Kidney glomerular epithelial cell (primary cell): ENCODE measurements around the gene BDH1.
"Not testable (repeated sequence)": the region's sequence is repeated elsewhere in the genome, so short reads cannot be mapped to it uniquely, and the experiment has no call there.

Experiments used
- DNase-seq: peaks from one replicate; lab custom pipeline; 2025; lab: John Stamatoyannopoulos, UW

The BDH1 gene, protein sequence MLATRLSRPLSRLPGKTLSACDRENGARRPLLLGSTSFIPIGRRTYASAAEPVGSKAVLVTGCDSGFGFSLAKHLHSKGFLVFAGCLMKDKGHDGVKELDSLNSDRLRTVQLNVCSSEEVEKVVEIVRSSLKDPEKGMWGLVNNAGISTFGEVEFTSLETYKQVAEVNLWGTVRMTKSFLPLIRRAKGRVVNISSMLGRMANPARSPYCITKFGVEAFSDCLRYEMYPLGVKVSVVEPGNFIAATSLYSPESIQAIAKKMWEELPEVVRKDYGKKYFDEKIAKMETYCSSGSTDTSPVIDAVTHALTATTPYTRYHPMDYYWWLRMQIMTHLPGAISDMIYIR

DNA sequence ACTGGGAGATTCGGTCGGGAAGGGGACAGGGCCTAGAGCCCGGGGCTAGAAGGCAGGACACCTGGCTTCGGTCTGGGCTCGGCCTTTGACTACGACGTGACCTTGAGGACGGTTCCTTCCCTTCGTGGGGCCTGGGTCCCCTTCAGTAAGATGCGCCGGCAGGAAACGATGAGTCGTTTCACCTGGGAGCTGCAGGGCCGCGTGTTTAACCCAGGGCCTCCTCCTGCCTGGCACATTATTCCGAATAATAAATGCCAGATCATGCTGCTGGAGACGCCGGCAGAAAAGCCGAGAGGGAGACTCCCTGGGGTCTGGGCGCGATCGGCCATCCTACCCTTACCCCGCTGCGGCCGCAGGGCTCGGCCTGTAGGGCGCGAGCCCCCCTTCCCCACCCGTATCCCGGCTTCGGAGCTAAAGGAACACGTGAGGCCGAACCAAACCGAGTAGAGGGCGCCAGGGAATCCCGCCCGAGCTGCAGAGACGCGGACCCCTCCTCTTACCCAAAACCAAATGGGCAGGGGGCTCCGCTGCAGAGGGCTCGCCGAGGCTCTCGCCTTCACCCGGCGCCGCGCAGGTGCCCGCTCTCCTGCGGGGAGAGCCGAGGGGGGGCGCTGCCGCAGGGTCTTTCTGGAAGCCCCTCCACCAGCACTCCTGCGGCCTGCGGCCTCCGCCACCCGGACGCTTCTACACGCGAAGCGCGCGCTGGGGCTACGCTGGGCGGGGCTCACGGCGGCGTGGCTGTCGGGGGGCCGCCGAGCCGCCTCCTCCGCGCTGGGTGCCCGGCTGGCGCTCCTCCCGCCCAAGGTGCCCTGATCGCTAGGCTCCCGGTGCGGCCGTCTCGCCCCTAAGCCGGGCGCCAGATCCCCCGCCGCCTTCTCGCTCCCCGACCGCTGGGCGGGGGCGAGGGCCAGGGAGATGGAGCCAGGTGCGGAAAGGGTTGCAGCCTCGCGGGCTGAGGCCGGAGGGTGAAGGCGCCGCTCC lies at the start of gene BDH1:
TSS of gene BDH1 (minus strand) at position 688 of the 981 bp plus-strand sequence. CDS start 9,525 bp downstream, outside the sequence.
- DNase-seq: no peak

- no peak for DNase-seq
These were observed 47.7 kb upstream of the BDH1 start for GRCh38 chr3:197603317-197603933.

- not testable (repeated sequence) for DNase-seq
These were observed 46.6 kb upstream of the BDH1 start for GRCh38 chr3:197602351-197602750.

GRCh38 chr3:197601566-197601840 lies 45.7 kb upstream of the BDH1 start:
- DNase-seq: not testable (repeated sequence)

DNA sequence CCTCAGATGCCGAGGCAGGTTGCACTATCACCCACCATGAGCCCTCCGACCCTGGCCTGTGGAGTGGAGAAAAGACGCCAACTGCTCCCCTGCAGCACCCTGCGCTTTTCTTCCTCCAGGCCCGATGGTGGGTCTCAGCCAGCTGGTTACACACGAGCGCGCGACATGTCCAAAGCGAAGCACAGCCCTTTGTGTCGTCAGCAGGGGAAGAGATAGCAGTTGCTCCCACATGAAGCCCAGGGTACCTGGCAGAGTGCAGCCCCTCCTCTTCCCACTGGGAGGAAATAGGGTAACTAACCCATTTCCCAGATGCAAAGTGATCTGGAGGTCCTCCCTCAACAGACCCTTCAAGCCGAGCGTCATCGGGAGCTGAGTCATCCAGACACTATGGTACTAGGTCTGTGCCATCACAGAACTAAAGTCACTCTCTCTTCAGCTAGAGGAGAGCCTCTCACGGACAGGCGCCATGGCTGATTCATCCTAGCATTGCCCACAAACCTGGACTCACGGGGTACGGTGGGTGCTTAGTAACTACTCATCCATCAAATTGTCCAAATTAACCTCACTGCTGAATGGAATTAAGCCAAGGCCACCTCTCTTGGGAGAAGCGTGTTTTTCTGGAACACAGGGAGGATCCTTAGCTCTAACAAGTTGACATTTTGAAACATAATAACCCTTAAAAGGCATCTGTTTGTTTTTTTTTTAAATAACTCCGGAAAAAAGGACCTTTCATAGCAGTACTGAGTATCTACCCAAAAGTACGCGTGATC lies 45.2 kb upstream of the BDH1 start:
- DNase-seq: no peak

DNA sequence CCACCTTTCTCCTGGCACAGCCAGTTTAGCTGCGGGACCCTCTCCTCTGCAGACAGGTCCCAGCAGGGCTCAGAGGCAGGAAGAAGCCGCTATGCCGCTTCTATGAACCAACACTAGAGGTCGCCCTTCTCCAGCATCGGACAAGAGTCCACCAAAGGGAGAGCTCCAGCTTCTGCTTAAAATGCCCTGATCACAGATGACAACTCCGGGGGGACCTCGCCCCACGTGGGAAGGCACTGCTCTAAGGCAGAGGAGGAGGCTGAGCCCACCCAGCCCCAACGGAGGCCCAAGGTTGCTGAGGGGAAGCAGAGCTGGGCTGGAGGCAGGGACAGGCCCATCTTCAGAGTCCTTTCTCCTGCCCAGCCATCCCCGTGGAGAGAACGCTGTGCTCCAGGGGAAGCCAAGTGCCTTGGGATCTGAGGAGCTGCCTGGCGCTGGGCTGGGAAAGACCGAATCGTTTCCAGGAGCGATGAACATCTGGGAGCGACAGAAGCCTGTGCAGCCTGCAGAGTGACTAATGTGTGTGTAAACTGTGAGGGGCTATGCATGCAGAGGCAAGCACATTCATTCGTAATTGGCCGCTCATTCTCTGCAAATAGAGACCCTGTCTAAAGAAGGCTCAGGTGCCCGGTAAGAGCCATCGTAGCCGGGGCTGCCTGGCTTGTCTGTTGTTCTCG lies 43.5 kb upstream of the BDH1 start:
- no peak for DNase-seq

- no peak for DNase-seq
These were observed 42.7 kb upstream of the BDH1 start for GRCh38 chr3:197598404-197598980.

- no peak for DNase-seq
These were observed 41.6 kb upstream of the BDH1 start for GRCh38 chr3:197597335-197597734.

DNA sequence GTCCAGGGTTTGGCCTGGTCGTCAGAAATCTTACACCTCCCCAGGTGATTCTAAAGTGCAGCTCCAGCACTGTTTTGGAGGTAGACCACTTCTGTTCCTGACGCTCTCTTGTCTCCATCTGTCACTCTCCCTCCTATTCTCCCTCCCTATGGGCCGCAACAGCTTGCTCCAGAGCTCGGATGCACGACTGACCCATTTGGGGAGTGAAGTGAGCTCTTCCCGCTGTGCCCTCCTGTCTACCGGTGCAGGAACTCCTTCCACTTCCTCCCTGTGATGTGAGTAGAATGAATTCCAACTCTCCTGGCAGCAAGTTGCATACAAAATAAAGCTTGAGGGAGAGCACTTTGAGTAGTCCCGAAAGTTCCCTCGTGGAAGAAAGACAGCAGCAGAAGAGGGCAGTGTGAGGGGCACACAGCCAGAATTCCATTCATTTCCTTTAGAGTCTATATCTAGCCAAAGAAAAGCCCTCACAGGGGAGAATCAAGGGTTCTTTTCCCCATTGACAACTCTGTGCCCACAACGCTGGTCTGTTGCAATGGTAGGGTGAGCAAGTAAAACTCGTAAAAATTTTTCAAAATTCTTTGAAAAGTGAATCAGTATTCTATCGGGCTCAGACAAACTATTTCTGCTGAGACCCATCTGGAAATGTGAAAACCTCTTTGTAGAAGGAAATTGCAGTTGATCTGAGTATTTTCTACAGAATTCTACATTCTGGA lies 39.9 kb upstream of the BDH1 start:
- DNase-seq: no peak

- DNase-seq: no peak
These were observed 37.2 kb upstream of the BDH1 start for GRCh38 chr3:197593046-197593380.

DNA sequence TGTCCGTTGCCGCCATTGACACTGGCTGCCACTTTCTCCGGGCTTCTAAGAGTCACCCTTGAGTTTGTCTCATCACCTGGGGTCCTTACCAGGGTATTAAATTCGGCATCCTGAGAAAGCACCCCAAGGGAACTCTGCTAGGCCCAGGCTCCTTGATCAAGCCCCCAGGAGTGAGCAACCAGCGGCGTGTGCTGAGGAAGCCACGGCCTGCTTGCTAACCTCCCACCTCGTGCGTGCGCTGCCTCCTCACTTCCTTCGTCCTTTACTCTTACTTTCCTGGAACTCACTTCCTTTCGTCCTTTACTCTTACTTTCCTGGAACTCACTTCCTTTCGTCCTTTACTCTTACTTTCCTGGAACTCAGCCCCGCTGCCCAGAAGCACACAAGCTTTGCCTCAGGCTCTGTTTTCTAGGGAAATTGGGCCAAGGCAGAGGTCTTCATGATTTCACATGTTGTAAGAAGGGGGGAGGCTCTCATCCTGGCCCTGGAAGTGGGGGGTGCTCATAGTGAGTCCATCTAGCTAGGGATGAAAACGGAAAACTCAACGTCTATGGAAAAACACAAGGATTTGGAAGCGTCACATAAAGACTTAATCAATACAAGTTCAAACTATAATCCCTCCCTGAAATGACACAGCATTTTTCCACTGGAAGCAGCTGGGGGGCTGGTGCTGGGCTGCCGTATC lies 36.7 kb upstream of the BDH1 start:
- DNase-seq: no peak

GRCh38 chr3:197591816-197592215 lies 36.0 kb upstream of the BDH1 start:
- DNase-seq: no peak

DNA sequence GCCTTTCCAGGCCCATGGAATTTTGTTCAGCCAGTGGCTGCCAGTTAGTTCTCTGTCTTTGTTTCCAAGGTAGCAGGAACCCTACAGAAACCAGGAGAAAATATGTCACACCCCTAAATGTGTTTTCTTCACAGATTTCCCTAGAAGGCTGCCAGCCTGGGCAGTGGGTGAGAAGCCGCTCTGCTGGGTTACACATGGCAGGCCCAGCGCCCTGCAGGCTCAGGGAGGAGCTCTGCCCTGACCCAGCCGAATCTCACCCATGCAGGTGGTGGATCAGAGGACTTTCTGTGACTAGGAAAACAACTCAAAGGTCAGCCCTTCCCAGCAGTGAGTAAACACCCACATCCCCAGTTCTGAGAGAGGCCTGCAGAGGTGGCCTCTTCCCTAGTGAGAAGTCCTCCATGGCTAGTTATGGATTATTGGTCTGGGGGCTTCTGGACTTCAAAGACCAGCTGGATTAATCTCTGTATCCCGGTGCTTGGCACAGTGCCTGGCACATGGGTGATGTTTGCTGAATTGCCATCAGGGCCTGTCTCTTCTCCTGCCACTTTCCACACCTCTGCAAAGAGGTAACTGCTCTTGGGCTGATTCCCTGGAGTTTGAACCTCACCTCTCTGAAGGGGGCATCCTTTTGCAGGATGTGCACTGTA lies 34.7 kb upstream of the BDH1 start:
- DNase-seq: no peak

DNA sequence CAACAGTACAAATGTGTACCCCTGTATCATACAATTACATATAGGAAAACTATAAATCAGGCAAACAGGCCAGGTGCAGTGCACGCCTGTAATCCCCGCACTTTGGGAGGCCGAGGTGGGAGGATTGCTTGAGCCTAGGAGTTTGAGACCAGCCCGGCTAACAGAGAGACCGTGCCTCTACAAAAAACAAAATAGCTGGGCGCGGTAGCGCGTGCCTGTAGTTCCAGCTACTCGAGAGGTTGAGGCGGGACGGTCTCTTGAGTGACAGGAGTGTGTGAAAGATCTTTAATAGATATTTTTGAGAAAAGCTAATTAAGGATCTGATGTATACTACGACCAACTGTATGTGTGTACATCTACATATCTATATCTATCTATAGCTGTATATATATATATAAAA lies 33.8 kb upstream of the BDH1 start:
- no peak for DNase-seq

GRCh38 chr3:197586768-197587167 lies 31.0 kb upstream of the BDH1 start:
- DNase-seq: not testable (repeated sequence)

GRCh38 chr3:197586181-197586580 lies 30.4 kb upstream of the BDH1 start:
- no peak for DNase-seq

- no peak for DNase-seq
These were observed 29.0 kb upstream of the BDH1 start for GRCh38 chr3:197584733-197585132.

GRCh38 chr3:197583371-197583770 lies 27.6 kb upstream of the BDH1 start:
- DNase-seq: no peak

GRCh38 chr3:197580253-197580691 lies 24.5 kb upstream of the BDH1 start:
- DNase-seq: no peak
